A549 treated with DMSO at 1 μM for 4 hours (cell line): ENCODE measurements around the gene HRC. TPM values are rescaled to one million over a fixed set of nuclear protein-coding genes. Genes with fewer than 3 reads are reported as not detected.

Experiments used
- total RNA-seq: library from RNA; stranded (reverse); fragments of 200-300 nt; extraction: Qiagen RNA extraction; gene quantifications from 5 replicates; pipeline ENCODE4 v1.2.3, GENCODE V29; 2022; ENCODE audit warnings: low read depth

Gene HRC, protein sequence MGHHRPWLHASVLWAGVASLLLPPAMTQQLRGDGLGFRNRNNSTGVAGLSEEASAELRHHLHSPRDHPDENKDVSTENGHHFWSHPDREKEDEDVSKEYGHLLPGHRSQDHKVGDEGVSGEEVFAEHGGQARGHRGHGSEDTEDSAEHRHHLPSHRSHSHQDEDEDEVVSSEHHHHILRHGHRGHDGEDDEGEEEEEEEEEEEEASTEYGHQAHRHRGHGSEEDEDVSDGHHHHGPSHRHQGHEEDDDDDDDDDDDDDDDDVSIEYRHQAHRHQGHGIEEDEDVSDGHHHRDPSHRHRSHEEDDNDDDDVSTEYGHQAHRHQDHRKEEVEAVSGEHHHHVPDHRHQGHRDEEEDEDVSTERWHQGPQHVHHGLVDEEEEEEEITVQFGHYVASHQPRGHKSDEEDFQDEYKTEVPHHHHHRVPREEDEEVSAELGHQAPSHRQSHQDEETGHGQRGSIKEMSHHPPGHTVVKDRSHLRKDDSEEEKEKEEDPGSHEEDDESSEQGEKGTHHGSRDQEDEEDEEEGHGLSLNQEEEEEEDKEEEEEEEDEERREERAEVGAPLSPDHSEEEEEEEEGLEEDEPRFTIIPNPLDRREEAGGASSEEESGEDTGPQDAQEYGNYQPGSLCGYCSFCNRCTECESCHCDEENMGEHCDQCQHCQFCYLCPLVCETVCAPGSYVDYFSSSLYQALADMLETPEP
- 0.03 TPM in 1 of 5 replicates, not detected in the others for total RNA-seq

DNA sequence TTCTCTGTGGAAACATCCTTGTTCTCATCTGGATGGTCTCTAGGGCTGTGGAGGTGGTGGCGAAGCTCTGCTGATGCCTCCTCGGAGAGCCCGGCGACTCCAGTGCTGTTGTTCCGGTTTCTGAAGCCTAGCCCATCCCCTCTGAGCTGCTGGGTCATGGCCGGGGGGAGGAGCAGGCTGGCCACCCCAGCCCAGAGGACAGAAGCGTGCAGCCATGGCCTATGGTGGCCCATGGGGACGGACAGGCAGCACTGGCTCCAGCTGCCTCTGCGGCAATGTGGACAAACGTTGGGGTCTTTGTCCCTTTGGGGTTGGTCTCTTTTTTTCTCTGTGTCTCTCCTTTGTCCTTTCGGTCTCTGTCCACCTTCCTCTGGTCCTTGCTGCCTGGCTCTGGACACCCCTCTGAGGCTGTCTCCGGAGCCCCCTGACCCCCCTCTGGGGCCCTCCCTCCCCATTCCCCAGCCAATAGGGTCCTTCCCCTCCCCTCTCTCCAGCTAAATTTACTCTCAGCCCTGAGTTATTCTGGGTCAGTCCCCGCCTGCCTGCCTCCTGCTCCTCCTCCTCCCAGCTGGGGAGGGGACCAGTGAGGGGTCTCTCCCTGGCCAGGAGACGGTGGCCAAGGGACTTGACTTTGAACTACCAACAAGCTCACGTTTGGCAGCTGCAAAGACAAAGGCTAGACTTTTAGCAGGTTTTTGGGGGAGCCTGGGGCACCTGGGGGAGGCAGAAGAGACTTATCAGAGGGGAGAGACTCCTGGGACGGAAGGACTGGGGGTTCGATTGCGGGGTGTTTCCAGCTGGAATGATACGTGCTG, at the start of gene HRC:
Gene HRC (minus strand): TSS at position 392 of the 815 bp plus-strand sequence. CDS start 159 bp downstream, at position 233.

DNA sequence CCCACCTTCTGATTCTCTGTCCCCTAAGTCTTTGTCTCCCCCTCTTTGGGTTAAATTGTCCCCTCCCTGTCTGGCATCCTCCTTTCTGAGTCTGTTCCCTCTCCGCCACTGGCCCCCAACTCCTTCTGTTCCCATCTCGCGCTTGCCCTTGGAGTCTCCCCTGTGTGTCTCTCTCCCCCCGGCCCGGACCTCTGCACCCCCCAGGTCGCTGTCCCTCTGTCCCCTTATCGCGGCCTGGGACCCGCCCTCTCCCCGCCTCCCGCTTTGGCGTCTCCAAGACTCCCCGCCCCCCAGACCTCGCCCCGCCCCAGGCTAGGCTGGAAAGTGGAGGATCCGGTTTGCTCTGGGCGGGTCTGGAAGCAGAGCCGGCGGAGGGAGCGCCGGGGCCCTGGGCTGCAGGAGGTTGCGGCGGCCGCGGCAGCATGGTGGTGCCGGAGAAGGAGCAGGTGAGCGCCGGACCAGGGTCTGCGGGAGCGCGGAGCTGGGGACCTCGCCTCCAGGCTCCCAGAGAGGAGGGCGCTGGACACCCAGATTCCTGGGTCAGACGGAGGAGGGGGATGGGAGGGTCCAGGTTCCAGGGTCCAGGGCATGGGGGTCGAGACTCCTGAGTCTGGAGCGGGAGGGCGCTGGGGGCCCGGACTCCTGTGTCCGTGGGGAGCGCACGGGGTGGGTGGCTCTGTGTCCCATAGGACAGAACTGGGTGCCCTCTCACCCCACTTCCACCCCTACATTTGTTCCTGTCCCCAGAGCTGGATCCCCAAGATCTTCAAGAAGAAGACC, 2.4 kb upstream of the HRC start, which contains the start of gene TRPM4:
Gene TRPM4 (plus strand): TSS at position 348 of the 780 bp plus-strand sequence. CDS start 75 bp downstream, at position 423.

DNA sequence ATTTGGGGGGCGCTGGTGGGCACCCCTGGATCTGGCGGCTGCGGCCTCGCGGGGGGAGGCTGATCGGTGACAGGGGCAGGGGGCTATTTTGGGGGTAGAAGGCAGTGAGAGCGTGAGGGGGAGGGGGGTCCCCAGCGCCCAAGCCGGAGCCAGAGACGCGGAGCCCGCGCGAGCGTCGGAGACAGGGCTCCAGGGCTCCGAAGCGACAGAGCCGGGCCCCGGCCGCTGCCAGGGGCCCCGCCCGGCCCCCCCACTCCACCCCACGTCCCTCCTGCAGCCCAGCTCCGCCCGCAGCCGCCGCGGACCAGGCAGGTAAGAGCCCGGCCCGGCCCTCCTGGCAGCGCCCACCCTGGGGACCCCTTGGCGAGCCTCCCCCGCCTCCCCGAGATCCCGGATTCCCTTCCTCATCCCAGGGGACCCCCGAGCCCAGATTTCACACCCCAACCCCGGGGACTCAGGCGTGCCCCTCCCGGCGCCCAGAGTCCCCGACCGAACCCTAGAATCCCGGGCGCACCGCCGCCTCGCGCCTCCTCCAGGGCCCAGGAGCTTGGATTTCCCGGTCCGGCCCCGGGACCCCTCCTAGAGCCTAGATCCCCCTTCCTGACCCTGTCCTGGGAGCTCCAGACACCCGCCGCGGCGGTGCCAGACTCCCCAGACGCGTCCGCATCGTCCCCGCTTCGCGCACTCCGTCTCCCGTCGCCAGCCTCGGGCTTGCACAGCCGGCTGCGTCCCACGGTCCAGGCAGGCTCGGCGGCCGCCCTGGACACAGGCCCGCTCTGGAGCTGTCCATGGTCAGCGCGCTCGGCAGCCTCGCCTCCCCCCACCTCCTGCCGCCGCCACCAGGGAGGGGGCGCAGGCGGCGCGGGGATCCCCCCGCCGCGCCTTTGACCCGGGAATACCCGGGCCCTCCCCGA, 35.5 kb downstream of the HRC start, which contains the start of gene PPFIA3:
Gene PPFIA3 (plus strand): TSS at position 134 of the 914 bp plus-strand sequence. CDS start 8,330 bp downstream, outside the sequence.

DNA sequence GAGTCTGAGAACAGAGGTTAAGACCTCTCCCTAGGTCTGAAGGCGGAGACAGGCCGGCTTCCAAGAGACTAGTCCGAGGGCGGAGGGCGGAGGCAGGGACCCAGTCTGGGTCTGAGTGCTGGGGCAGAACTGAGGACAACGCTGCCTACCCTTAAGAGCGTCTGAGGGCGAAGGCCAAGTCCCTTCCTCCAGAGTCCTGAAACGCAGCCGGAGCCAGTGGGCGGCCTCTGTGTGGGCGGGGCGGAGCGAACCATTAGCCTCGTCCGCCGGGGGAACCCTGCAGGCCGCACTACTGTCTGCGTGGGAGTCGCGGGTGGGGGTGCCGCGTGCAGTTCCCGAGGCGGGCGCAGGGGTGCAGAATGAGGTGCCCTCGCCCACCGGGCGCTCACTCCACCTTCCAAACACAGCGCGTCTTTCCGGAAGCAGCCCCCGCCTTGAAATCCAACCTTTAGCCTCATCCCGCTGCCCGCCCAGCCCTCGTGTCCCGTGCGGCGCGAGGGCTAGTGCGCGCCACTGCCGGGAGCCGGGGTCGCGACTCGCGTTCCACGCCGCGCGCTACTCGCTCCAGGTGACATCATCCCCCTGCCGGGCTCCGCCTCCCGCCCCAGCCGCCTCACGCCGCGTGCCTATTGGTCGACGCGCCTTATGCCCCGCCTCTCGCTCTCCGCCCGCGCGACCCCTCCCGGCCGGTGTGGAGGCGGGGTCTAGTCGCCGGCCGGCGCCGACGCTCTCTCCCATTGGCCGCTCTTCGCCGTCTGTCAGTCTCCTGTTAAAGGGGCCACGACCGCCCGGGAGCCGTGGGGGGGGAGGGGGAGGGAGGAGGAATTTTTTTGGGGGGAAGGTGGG, 36.4 kb downstream of the HRC start, which contains the start of gene C19orf73:
Gene C19orf73 (minus strand): TSS at position 579 of the 846 bp plus-strand sequence. CDS start 121 bp downstream, at position 458.

DNA sequence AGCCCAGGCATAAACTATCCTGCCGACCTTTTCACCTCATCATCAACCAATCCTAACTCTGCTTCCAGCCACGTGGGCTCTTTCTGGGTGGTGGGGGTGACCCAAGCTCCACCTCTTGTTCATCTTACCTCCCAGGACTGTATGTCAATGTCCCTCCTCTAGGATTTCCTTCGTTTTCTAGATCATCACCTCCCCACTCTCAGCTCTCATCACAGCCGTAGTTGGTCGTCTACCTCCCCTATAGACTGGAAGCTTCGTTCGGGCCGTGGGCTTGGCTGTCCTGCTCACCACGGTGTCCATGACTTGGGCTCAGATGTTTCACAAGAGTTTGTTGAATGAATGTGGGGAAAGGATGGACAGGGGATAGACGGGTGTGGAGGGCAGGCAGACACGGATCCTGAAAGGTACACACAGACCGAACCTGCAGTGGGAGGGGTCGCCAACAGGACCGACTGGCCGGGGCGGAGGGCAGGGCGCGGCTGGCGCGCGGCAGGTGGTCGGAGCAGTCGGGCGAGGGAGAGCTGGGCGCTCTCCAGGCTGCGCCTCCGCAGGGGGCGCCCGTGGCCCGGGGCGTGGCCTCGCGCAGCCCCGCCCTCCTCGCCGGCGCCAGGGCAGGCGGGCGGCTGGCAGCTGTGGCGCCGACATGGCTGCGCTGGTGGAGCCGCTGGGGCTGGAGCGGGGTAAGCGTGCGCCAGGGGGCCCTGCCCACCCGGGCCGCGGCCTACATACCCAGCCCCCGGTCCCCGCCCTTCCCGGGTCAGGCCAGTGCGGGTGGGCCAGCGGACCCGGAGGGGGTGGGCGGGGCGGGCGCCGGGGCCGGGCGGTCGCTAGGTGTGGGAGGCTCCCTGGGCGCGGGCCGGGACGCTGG, 41.2 kb downstream of the HRC start, which contains the start of gene LIN7B:
Gene LIN7B (plus strand): TSS at position 609 of the 868 bp plus-strand sequence. CDS start 35 bp downstream, at position 644.

Other genes starting within 250 kb of the HRC start
- 0.91 to 1.8 TPM (median 1.7 TPM) in 5 replicates for gene DHDH, start 221.7 kb downstream of the HRC start, total RNA-seq
- gene BAX, start 200.5 kb downstream of the HRC start, total RNA-seq = 289 to 376 TPM (median 349 TPM) in 5 replicates
- 18,257 to 24,972 TPM (median 19,327 TPM) in 5 replicates for gene FTL, start 190.1 kb downstream of the HRC start, total RNA-seq
- gene GYS1, start 162.1 kb downstream of the HRC start, total RNA-seq = 18.8 to 22.5 TPM (median 20.3 TPM) in 5 replicates
- 204 to 252 TPM (median 242 TPM) in 5 replicates for gene RUVBL2, start 161.5 kb downstream of the HRC start, total RNA-seq
- gene LHB, start 138.3 kb downstream of the HRC start, total RNA-seq = not detected in 5 replicates
- gene CGB3, start 131.1 kb downstream of the HRC start, total RNA-seq = 0.14 to 0.47 TPM (median 0.38 TPM) in 4 of 5 replicates, not detected in the other
- 0.22 to 0.41 TPM (median 0.35 TPM) in 3 of 5 replicates, not detected in the others for gene CGB2, start 123.5 kb downstream of the HRC start, total RNA-seq
- gene CGB1, start 118.5 kb downstream of the HRC start, total RNA-seq = not detected in 5 replicates
- gene CGB5, start 111.5 kb downstream of the HRC start, total RNA-seq = 1.0 to 1.6 TPM (median 1.4 TPM) in 5 replicates
- 3.5 to 6.0 TPM (median 4.8 TPM) in 5 replicates for gene CGB8, start 106.3 kb downstream of the HRC start, total RNA-seq
- gene CGB7, start 97.6 kb downstream of the HRC start, total RNA-seq = 0.35 to 0.92 TPM (median 0.45 TPM) in 5 replicates
- 0.37 to 0.85 TPM (median 0.52 TPM) in 5 replicates for gene NTF4, start 90.6 kb downstream of the HRC start, total RNA-seq
- not detected in 5 replicates for gene KCNA7, start 82.7 kb downstream of the HRC start, total RNA-seq
- 283 to 359 TPM (median 313 TPM) in 5 replicates for gene SNRNP70, start 69.9 kb downstream of the HRC start, total RNA-seq
- 4.9 to 7.1 TPM (median 5.6 TPM) in 5 replicates for gene LIN7B, start 41.0 kb downstream of the HRC start, total RNA-seq
- gene C19orf73, start 36.3 kb downstream of the HRC start, total RNA-seq = 1.3 to 2.2 TPM (median 2.0 TPM) in 5 replicates
- gene PPFIA3, start 35.9 kb downstream of the HRC start, total RNA-seq = 6.5 to 8.7 TPM (median 7.2 TPM) in 5 replicates
- 7.3 to 8.9 TPM (median 8.6 TPM) in 5 replicates for gene TRPM4, start 2.4 kb upstream of the HRC start, total RNA-seq
- 1.1 to 1.6 TPM (median 1.2 TPM) in 5 replicates for gene SLC6A16, start 169.8 kb upstream of the HRC start, total RNA-seq
- not detected in 5 replicates for gene CD37, start 180.0 kb upstream of the HRC start, total RNA-seq
- 14.1 to 23.1 TPM (median 18.6 TPM) in 5 replicates for gene TEAD2, start 207.0 kb upstream of the HRC start, total RNA-seq
- gene DKKL1, start 208.5 kb upstream of the HRC start, total RNA-seq = 0.33 to 0.78 TPM (median 0.62 TPM) in 5 replicates
- not detected in 5 replicates for gene KASH5, start 232.9 kb upstream of the HRC start, total RNA-seq